ENCODE results near the gene EDAR.

DNA sequence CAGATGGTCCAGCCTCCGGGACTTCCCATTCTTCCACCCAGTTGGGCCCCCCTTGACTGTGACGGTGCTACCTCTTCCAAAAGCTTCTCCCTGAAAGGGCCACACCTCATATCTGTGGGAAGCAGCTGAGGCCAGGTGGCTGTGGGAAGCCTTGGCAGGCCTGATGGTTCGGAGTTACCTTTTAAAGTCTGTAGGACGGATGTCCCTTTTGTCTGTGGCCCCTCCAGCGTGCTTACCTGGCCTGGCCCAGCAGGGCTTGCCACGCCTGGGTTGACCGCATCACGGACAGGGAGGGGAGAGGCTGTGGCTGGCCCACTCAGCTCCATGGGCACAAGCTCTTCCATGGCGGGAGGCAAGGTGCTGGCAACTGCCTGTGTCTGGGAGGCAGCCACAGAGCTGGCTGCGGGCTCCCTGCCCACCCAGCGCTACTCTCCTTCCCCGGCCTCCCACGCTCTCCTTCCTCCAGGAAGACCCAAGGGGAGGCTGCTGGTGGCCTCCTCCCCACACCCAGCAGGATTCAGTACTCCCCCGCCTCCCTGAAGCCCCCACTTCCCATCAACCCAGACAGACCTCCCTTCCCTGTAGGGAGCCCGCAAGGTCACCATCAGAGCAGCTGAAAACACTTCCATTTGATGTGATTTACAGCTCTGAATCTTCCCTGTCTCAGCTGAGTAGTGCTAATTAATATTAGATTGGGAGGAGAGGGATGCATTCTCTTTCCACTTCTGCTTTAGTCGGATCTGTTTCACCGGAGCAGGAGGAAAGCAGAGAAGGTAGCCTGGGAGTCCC lies 52.8 kb downstream of the EDAR start:
- TF ChIP-seq TAF1 (IDR thresholded peaks at IDR 0.05; ENCODE audit: low read depth): no peak
- TF ChIP-seq, protein P1, sequence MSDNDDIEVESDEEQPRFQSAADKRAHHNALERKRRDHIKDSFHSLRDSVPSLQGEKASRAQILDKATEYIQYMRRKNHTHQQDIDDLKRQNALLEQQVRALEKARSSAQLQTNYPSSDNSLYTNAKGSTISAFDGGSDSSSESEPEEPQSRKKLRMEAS (IDR thresholded peaks at IDR 0.05): no peak
- TF ChIP-seq YY1 (IDR thresholded peaks at IDR 0.05; ENCODE audit: low read depth): no peak
- TF ChIP-seq, protein P2, sequence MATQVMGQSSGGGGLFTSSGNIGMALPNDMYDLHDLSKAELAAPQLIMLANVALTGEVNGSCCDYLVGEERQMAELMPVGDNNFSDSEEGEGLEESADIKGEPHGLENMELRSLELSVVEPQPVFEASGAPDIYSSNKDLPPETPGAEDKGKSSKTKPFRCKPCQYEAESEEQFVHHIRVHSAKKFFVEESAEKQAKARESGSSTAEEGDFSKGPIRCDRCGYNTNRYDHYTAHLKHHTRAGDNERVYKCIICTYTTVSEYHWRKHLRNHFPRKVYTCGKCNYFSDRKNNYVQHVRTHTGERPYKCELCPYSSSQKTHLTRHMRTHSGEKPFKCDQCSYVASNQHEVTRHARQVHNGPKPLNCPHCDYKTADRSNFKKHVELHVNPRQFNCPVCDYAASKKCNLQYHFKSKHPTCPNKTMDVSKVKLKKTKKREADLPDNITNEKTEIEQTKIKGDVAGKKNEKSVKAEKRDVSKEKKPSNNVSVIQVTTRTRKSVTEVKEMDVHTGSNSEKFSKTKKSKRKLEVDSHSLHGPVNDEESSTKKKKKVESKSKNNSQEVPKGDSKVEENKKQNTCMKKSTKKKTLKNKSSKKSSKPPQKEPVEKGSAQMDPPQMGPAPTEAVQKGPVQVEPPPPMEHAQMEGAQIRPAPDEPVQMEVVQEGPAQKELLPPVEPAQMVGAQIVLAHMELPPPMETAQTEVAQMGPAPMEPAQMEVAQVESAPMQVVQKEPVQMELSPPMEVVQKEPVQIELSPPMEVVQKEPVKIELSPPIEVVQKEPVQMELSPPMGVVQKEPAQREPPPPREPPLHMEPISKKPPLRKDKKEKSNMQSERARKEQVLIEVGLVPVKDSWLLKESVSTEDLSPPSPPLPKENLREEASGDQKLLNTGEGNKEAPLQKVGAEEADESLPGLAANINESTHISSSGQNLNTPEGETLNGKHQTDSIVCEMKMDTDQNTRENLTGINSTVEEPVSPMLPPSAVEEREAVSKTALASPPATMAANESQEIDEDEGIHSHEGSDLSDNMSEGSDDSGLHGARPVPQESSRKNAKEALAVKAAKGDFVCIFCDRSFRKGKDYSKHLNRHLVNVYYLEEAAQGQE (IDR thresholded peaks at IDR 0.05; ENCODE audit: low read depth): no peak
- TF ChIP-seq RAD21 (IDR thresholded peaks at IDR 0.05; ENCODE audit: low read depth): no peak
- TF ChIP-seq EP300 (IDR thresholded peaks at IDR 0.05; ENCODE audit: borderline replicate concordance): no peak
- TF ChIP-seq EGR1 (IDR thresholded peaks at IDR 0.05): no peak

Data from Ishikawa (cell line).